ENCODE measurements around the gene EML6. TPM values are rescaled to one million over a fixed set of nuclear protein-coding genes. Genes with fewer than 3 reads are reported as not detected.

EML6 gene
- total RNA-seq, 4 donors from 2014 or later = 2.3 to 15.1 (median 4.1) TPM

DNA sequence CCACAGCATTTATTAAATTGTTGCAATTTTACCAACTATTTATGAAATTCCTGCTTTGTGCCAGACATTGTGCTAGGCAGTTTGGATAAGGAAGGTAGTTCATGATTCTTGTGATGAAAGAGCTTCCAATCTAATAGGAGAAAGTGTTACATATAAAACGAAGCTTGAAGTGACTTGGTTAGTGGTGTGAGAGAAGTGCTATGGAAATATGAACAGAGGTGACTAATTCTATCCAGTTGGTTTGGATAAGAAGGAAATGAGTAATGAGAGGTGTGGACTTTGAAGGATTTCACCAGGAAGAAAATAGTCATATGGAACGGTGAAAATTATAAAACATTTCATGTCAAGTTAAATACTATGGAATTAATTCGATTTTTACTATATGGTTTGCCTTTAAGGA lies 48.6 kb downstream of the EML6 start:
- Histone ChIP-seq H3K4me1 (peaks cover 3% of the 10 kb centered on the region), H3K36me3 (no peaks in the 10 kb centered on the region), H3K4me3 (no peak overlapping the region), H3K9me3 (peaks cover 12% of the 10 kb centered on the region), H3K27me3 (no peaks in the 10 kb centered on the region), H3K27ac (no peak overlapping the region)
- no peak for DNase-seq (ENCODE audit: low spot score in 2 of 2)
- 50% methylated on average over 3 of the region's 3 CpGs for WGBS
- TF ChIP-seq CTCF (IDR thresholded peaks at IDR 0.05) = no peak
- no peak for TF ChIP-seq EP300 (IDR thresholded peaks at IDR 0.05)
- no peak for TF ChIP-seq POLR2A (IDR thresholded peaks at IDR 0.05)
- no peak for TF ChIP-seq POLR2AphosphoS5 (IDR thresholded peaks at IDR 0.05)

DNA sequence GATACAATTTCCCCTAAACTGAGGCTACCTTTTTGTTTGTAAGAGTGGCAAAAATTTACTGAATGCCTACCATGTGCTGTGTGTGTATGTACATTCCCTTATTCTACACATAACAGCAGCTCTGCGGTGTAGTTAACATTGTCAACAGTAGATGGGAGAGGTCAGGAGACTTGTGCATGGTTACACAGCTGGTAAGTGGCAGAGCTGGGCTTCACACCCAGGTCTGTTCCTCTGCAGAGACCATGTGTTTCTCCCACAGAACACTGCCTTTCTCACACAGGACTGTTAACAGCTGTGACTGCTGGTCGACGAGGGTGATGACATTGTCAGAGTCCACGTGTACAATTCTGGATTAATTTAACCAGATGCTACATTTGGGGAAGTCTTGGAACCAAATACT lies 49.1 kb downstream of the EML6 start:
- Histone ChIP-seq H3K4me3 (no peak overlapping the region), H3K36me3 (no peaks in the 10 kb centered on the region), H3K27me3 (no peaks in the 10 kb centered on the region), H3K9me3 (peaks cover 12% of the 10 kb centered on the region), H3K27ac (no peak overlapping the region), H3K4me1 (peaks cover 3% of the 10 kb centered on the region)
- no peak for TF ChIP-seq POLR2AphosphoS5 (IDR thresholded peaks at IDR 0.05)
- TF ChIP-seq CTCF (IDR thresholded peaks at IDR 0.05) = no peak
- TF ChIP-seq POLR2A (IDR thresholded peaks at IDR 0.05) = no peak
- no peak for TF ChIP-seq EP300 (IDR thresholded peaks at IDR 0.05)
- 72% methylated on average over 4 of the region's 4 CpGs for WGBS
- no peak for DNase-seq (ENCODE audit: low spot score in 2 of 2)

- 85% methylated on average over 3 of the region's 3 CpGs for WGBS
- H3K27me3 ChIP-seq = no peaks in the 10 kb centered on the region
- DNase-seq (ENCODE audit: low spot score in 2 of 2) = no peak
- H3K4me1 ChIP-seq = peaks cover 3% of the 10 kb centered on the region
- TF ChIP-seq CTCF (IDR thresholded peaks at IDR 0.05) (no peak), POLR2A (IDR thresholded peaks at IDR 0.05) (no peak), EP300 (IDR thresholded peaks at IDR 0.05) (no peak), POLR2AphosphoS5 (IDR thresholded peaks at IDR 0.05) (no peak)
- H3K9me3 ChIP-seq = peaks cover 12% of the 10 kb centered on the region
- H3K27ac ChIP-seq = no peak overlapping the region
- no peaks in the 10 kb centered on the region for H3K36me3 ChIP-seq
- no peak overlapping the region for H3K4me3 ChIP-seq
Observed at GRCh38 chr2:54773233-54773632, 49.8 kb downstream of the EML6 start.

- 62% methylated on average over 2 of the region's 2 CpGs for WGBS
- H3K36me3 ChIP-seq = no peaks in the 10 kb centered on the region
- no peak overlapping the region for H3K27ac ChIP-seq
- TF ChIP-seq POLR2AphosphoS5 (IDR thresholded peaks at IDR 0.05) (no peak), POLR2A (IDR thresholded peaks at IDR 0.05) (no peak), EP300 (IDR thresholded peaks at IDR 0.05) (no peak), CTCF (IDR thresholded peaks at IDR 0.05) (no peak)
- no peaks in the 10 kb centered on the region for H3K27me3 ChIP-seq
- H3K4me1 ChIP-seq = peaks cover 3% of the 10 kb centered on the region
- no peak overlapping the region for H3K4me3 ChIP-seq
- peaks cover 12% of the 10 kb centered on the region for H3K9me3 ChIP-seq
- no peak for DNase-seq (ENCODE audit: low spot score in 2 of 2)
Observed at GRCh38 chr2:54773838-54774237, 50.4 kb downstream of the EML6 start.

- no peak for TF ChIP-seq POLR2A (IDR thresholded peaks at IDR 0.05)
- no peak for TF ChIP-seq POLR2AphosphoS5 (IDR thresholded peaks at IDR 0.05)
- TF ChIP-seq CTCF (IDR thresholded peaks at IDR 0.05) = no peak
- no peak for TF ChIP-seq EP300 (IDR thresholded peaks at IDR 0.05)
- Histone ChIP-seq H3K4me3 (no peak overlapping the region), H3K4me1 (peaks cover 3% of the 10 kb centered on the region), H3K9me3 (peaks cover 12% of the 10 kb centered on the region), H3K27me3 (no peaks in the 10 kb centered on the region), H3K27ac (no peak overlapping the region), H3K36me3 (no peaks in the 10 kb centered on the region)
- DNase-seq (ENCODE audit: low spot score in 2 of 2) = no peak
Observed at GRCh38 chr2:54775710-54776109, 52.2 kb downstream of the EML6 start.
